HepG2 (cell line): ENCODE results near the gene MIER1. TPM values are rescaled to one million over a fixed set of nuclear protein-coding genes. Genes with fewer than 3 reads are reported as not detected.

ENCODE experiments used
- ATAC-seq: fragments of 200-7000 bp; cut with Tn5 transposase; 3 replicates; pipeline ENCODE4 v1.9.1; 2020; ENCODE audit warnings: mild to moderate bottlenecking, moderate library complexity
- BruUV-seq: library from RNA; stranded (reverse); fragments of 400-500 nt; replicated peaks from 2 replicates; lab custom pipeline; 2021; lab: Mats Ljungman, UMichigan
- CTCF ChIA-PET: fragments of 300-600 bp; formaldehyde crosslinking; extraction: SDS; loops from one replicate; lab custom pipeline; 2021; ENCODE audit warnings: low total read pairs, inconsistent platforms, low intra/inter-chr PET ratio; lab: Yijun Ruan, JAX
- POLR2A ChIA-PET: fragments of 350-600 bp; sonication (Branson Sonifier 250); formaldehyde crosslinking; loops from one replicate; lab custom pipeline; 2020; ENCODE audit warnings: antibody characterized with exemption, inconsistent platforms; lab: Yijun Ruan, JAX
- DNase-seq: peaks from one replicate; pipeline ENCODE4 v3.0.0-alpha.2; 2015; ENCODE audit warnings: low spot score
- FAIRE-seq: peaks from 3 replicates; lab custom pipeline; 2011; peaks lifted over from hg19 to GRCh38; lab: Jason Lieb, UNC
- H2AFZ ChIP-seq: one replicate; pipeline ENCODE4 v1.6.1; 2011; ENCODE audit warnings: low read length, inconsistent platforms
- H3K27ac ChIP-seq: fragments of 300-600 bp; 3 replicates; pipeline ENCODE4 v1.8.0; 2011; ENCODE audit warnings: mixed run types, mild to moderate bottlenecking, mixed read lengths, low read length, inconsistent platforms; ENCODE audit not compliant: insufficient read depth; ENCODE audit errors: extremely low read length
- H3K27me3 ChIP-seq, 2 experiments: fragments of 200-600 bp in 1 of 2; 2 replicates in 1 of 2; 3 replicates in 1 of 2; pipeline versions ENCODE4 v1.6.0 to v1.8.0; 2011; ENCODE audit warnings: low read length in 2 of 2, mild to moderate bottlenecking in 2 of 2, moderate library complexity in 2 of 2, inconsistent platforms in 1 of 2; ENCODE audit not compliant: insufficient read depth in 2 of 2, control insufficient read depth in 1 of 2
- H3K36me3 ChIP-seq, 2 experiments: fragments of 200-600 bp in 1 of 2; replicated peaks in 1 of 2; 2 replicates in 1 of 2; 3 replicates in 1 of 2; pipeline versions ENCODE4 v1.5.1 to v1.8.0; 2011; ENCODE audit warnings: low read length in 2 of 2, inconsistent platforms in 1 of 2; ENCODE audit not compliant: insufficient read depth in 2 of 2, control insufficient read depth in 1 of 2
- H3K4me1 ChIP-seq: 2 replicates; pipeline ENCODE4 v1.5.1; 2012; ENCODE audit warnings: low read length, inconsistent platforms; ENCODE audit not compliant: insufficient read depth
- H3K4me2 ChIP-seq: 2 replicates; pipeline ENCODE4 v1.6.0; 2011; ENCODE audit warnings: low read depth, low read length, inconsistent platforms
- H3K4me3 ChIP-seq, 3 experiments: fragments of 200-600 bp in 1 of 3; sonication (generic), shearing (Covaris generic) in 1 of 3; replicated peaks in 1 of 3; 2 replicates each; pipeline ENCODE4 v1.5.1; 2011 to 2016; ENCODE audit warnings: low read length in 3 of 3, inconsistent platforms in 2 of 3, low read depth in 2 of 3, mild to moderate bottlenecking in 2 of 3, control low read depth in 1 of 3, mixed read lengths in 1 of 3; ENCODE audit not compliant: insufficient read depth in 1 of 3
- H3K79me2 ChIP-seq: one replicate; pipeline ENCODE4 v1.6.1; 2011; ENCODE audit warnings: low read length, inconsistent platforms; ENCODE audit not compliant: insufficient read depth
- H3K9ac ChIP-seq: 2 replicates; pipeline ENCODE4 v1.6.0; 2011; ENCODE audit warnings: mild to moderate bottlenecking, low read depth, low read length, inconsistent platforms; ENCODE audit not compliant: insufficient read depth
- H3K9me3 ChIP-seq: 2 replicates; pipeline ENCODE4 v1.5.1; 2012; ENCODE audit warnings: mild to moderate bottlenecking, low read length
- H4K20me1 ChIP-seq: 2 replicates; pipeline ENCODE4 v1.6.0; 2011; ENCODE audit warnings: inconsistent platforms, mild to moderate bottlenecking, low read length, moderate library complexity; ENCODE audit not compliant: insufficient read depth
- CHD4 ChIP-seq: fragments of 200-600 bp; sonication (generic); IDR thresholded peaks from 2 replicates; pipeline ENCODE4 v1.7.0; 2017; ENCODE audit warnings: mild to moderate bottlenecking, low read length, borderline replicate concordance
- NCOR1 ChIP-seq: fragments of 200-600 bp; sonication (generic); IDR thresholded peaks from 2 replicates; pipeline ENCODE4 v1.7.0; 2017; ENCODE audit warnings: antibody characterized with exemption, low read length, borderline replicate concordance
- WGBS: methylation state at CpG from one replicate; pipeline ENCODE4 v1.1.6; 2017; ENCODE audit warnings: low lambda C conversion rate; 5-methylcytosine and 5-hydroxymethylcytosine counted together
- in situ Hi-C: cut with HindIII; loops from 2 replicates; pipeline ENCODE4 v1.10.0; 2017; ENCODE audit warnings: low pct_unique_long_range_greater_than_20kb; ENCODE audit not compliant: extremely low pct_ligation_motif_present
- intact Hi-C: fragments of 100-400 bp; cut with micrococcal nuclease; formaldehyde crosslinking; loops from one replicate; pipeline ENCODE4 v1.10.0; 2022; ENCODE audit not compliant: unreplicated experiment
- polyA plus RNA-seq, 8 experiments: library from polyadenylated mRNA; depleted of rRNA in 3 of 8; stranded (reverse) in 7 of 8; unstranded in 1 of 8; fragments of >200 nt; fragmentation: Illumina TruSeq in 4 of 8; extraction: Trizol in 4 of 8; gene quantifications; 2 replicates each; pipeline versions ENCODE4 v1.2.1 to v1.2.3, GENCODE V29; 2011 to 2016; ENCODE audit warnings: low read depth in 4 of 8, missing spikeins in 1 of 8, mixed read lengths in 1 of 8; ENCODE audit not compliant: insufficient read depth in 1 of 8
- total RNA-seq, 5 experiments: library from RNA; depleted of rRNA; stranded (reverse); fragments of >200 nt; fragmentation: Illumina TruSeq; extraction: Trizol; gene quantifications; 2 replicates each; pipeline ENCODE4 v1.2.3, GENCODE V29; 2016; ENCODE audit warnings: low read depth in 1 of 5
- TF ChIP-seq, protein P1 (sequence below): sonication (generic); formaldehyde crosslinking; IDR thresholded peaks from 2 replicates; pipeline ENCODE4 v1.5.1; 2020; ENCODE audit warnings: mild to moderate bottlenecking, missing genetic modification reagents, borderline replicate concordance

The MIER1 gene
- total and polyA plus RNA-seq, 2 of the 13 experiments (the other 11 are each of a cell fraction or from before 2014, with no cell fraction given): 7.0 to 30.4 TPM

DNA sequence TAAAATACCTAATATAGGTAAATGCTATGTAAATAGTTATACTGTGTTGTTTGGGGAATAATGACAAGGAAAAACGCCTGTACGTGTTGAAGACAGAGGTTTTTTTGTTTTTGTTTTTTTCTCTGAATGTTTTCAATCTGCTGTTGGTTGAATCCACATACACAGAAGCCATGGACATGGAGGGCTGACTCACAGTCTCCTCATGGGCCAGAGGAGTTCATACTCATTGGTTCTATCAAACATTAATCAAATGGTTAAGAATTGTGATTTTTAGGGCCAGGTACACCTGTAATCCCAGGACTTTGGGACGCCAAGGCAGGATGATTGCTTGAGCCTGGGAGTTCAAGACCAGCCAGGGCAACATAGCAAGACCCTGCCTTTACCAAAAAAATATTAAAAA is 20.5 kb downstream of the MIER1 start:
- no peak overlapping the region for H3K27ac ChIP-seq
- peaks cover 4 to 32% of the 10 kb centered on the region in 2 experiments for H3K36me3 ChIP-seq
- H4K20me1 ChIP-seq: no peaks in the 10 kb centered on the region; the same call in none of the 2 replicates
- in situ Hi-C loops (loop anchor here (25.0 kb wide), 1 partner anchor 467 kb away; no protein-coding TSS in a partner anchor), intact Hi-C loops (loop anchor here (2.0 kb wide), 1 partner anchor 15 kb away; no protein-coding TSS in a partner anchor)
- no peak overlapping the region for H3K9ac ChIP-seq
- H3K4me2 ChIP-seq: no peak overlapping the region
- H2AFZ ChIP-seq: no peak overlapping the region
- no peak for DNase-seq
- TF ChIP-seq NCOR1 (no peak), CHD4 (no peak)
- TF ChIP-seq, protein P1, sequence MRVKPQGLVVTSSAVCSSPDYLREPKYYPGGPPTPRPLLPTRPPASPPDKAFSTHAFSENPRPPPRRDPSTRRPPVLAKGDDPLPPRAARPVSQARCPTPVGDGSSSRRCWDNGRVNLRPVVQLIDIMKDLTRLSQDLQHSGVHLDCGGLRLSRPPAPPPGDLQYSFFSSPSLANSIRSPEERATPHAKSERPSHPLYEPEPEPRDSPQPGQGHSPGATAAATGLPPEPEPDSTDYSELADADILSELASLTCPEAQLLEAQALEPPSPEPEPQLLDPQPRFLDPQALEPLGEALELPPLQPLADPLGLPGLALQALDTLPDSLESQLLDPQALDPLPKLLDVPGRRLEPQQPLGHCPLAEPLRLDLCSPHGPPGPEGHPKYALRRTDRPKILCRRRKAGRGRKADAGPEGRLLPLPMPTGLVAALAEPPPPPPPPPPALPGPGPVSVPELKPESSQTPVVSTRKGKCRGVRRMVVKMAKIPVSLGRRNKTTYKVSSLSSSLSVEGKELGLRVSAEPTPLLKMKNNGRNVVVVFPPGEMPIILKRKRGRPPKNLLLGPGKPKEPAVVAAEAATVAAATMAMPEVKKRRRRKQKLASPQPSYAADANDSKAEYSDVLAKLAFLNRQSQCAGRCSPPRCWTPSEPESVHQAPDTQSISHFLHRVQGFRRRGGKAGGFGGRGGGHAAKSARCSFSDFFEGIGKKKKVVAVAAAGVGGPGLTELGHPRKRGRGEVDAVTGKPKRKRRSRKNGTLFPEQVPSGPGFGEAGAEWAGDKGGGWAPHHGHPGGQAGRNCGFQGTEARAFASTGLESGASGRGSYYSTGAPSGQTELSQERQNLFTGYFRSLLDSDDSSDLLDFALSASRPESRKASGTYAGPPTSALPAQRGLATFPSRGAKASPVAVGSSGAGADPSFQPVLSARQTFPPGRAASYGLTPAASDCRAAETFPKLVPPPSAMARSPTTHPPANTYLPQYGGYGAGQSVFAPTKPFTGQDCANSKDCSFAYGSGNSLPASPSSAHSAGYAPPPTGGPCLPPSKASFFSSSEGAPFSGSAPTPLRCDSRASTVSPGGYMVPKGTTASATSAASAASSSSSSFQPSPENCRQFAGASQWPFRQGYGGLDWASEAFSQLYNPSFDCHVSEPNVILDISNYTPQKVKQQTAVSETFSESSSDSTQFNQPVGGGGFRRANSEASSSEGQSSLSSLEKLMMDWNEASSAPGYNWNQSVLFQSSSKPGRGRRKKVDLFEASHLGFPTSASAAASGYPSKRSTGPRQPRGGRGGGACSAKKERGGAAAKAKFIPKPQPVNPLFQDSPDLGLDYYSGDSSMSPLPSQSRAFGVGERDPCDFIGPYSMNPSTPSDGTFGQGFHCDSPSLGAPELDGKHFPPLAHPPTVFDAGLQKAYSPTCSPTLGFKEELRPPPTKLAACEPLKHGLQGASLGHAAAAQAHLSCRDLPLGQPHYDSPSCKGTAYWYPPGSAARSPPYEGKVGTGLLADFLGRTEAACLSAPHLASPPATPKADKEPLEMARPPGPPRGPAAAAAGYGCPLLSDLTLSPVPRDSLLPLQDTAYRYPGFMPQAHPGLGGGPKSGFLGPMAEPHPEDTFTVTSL (CRISPR knock-in tag): no peak
- WGBS: 96% methylated on average over 3 of the region's 3 CpGs
- CTCF ChIA-PET: no interaction called here
- no peaks in the 10 kb centered on the region for H3K9me3 ChIP-seq
- no peak overlapping the region for H3K4me3 ChIP-seq
- peaks cover 38% of the 10 kb centered on the region for H3K79me2 ChIP-seq
- POLR2A ChIA-PET: interaction anchor here (1.6 to 1.7 kb wide), 2 partner anchors 14 to 20 kb away, joined by 14 to 19 read pairs; partner anchors contain the start of genes DNAI4 and MIER1
- H3K27me3 ChIP-seq: no peaks in the 10 kb centered on the region
- no peak for ATAC-seq
- H3K4me1 ChIP-seq: peaks cover 40% of the 10 kb centered on the region
- no TSS peak for BruUV-seq
- FAIRE-seq: no peak
